Progenitor cell of endocrine pancreas (in vitro differentiated cells): ENCODE measurements around the gene GSG1L. TPM values are rescaled to one million over a fixed set of nuclear protein-coding genes. Genes with fewer than 3 reads are reported as not detected.

Experiments used
- DNase-seq: peaks from one replicate; pipeline ENCODE4 v3.0.0; 2021; ENCODE audit warnings: low spot score; ENCODE audit not compliant: unreplicated experiment
- H3K27ac Mint-ChIP-seq: 2 replicates; pipeline ENCODE4 v1.8.0; 2021; ENCODE audit warnings: mild to moderate bottlenecking, moderate library complexity, mixed read lengths
- H3K27me3 Mint-ChIP-seq: 2 replicates; pipeline ENCODE4 v1.8.0; 2021; ENCODE audit warnings: mixed read lengths
- H3K36me3 Mint-ChIP-seq: 2 replicates; pipeline ENCODE4 v1.8.0; 2022; ENCODE audit warnings: mixed read lengths; ENCODE audit not compliant: insufficient read depth
- H3K4me1 Mint-ChIP-seq: 2 replicates; pipeline ENCODE4 v1.8.0; 2021; ENCODE audit warnings: low read depth, mixed read lengths
- H3K4me3 Mint-ChIP-seq: 2 replicates; pipeline ENCODE4 v1.8.0; 2021; ENCODE audit warnings: low read depth, mild to moderate bottlenecking, moderate library complexity, mixed read lengths
- H3K9me3 Mint-ChIP-seq: 2 replicates; pipeline ENCODE4 v1.8.0; 2021; ENCODE audit warnings: low read depth, mixed read lengths
- CTCF ChIP-seq: fragments of 200-600 bp; sonication (generic); IDR thresholded peaks from one replicate; pipeline ENCODE4 v1.5.0; 2021; ENCODE audit warnings: antibody characterized with exemption, mild to moderate bottlenecking; ENCODE audit not compliant: unreplicated experiment
- total RNA-seq: library from RNA; stranded (reverse); gene quantifications from 2 replicates; pipeline ENCODE4 v1.2.1, GENCODE V29; 2021

Gene GSG1L
- total RNA-seq, 1 donor from 2014 or later, result 0.17 TPM

- H3K27me3 Mint-ChIP-seq, result no peaks in the 10 kb centered on the region
- TF ChIP-seq CTCF, result peak; percentile 15
- no peaks in the 10 kb centered on the region for H3K36me3 Mint-ChIP-seq
- H3K4me1 Mint-ChIP-seq, result no peaks in the 10 kb centered on the region
- no peak for DNase-seq
- H3K27ac Mint-ChIP-seq, result no peak overlapping the region
- H3K9me3 Mint-ChIP-seq, result no peaks in the 10 kb centered on the region
- no peak overlapping the region for H3K4me3 Mint-ChIP-seq
Measured at GRCh38 chr16:28090646-28091377, 27.3 kb upstream of the GSG1L start.

GRCh38 chr16:28089992-28090365, 26.5 kb upstream of the GSG1L start:
- Mint-ChIP-seq H3K4me1 (no peaks in the 10 kb centered on the region), H3K27ac (no peak overlapping the region), H3K36me3 (no peaks in the 10 kb centered on the region), H3K27me3 (no peaks in the 10 kb centered on the region), H3K4me3 (no peak overlapping the region), H3K9me3 (no peaks in the 10 kb centered on the region)
- DNase-seq, result no peak
- TF ChIP-seq CTCF, result no peak

DNA sequence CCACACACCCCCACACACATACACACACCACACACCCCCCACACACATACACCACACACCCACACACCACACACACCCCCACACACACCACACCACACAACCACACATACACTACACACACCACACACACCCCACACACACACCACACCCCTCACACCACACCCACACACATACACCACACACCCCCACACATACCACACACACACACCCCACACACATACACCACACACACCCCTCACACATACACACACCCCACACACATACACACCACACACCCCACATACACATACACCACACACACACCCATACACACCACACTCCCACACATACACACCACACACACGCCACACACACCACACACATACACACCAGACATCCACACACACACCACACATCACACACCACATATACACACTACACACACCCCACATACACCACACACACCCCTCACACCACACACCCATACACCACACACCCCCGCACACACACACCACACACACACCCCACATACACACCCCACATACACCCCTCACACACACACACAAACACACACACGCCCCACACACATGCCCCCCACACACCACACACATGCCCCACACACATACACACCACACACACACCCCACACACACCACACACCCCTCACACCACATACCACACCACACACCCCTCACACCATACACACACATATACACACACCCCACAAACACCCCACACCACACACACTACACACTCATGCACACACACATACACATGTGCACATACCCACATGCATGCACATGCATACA, 25.9 kb upstream of the GSG1L start:
- Mint-ChIP-seq H3K9me3 (no peaks in the 10 kb centered on the region), H3K4me1 (no peaks in the 10 kb centered on the region), H3K27me3 (no peaks in the 10 kb centered on the region), H3K36me3 (no peaks in the 10 kb centered on the region), H3K4me3 (no peak overlapping the region), H3K27ac (no peak overlapping the region)
- TF ChIP-seq CTCF, result no peak
- no peak for DNase-seq

GRCh38 chr16:28087675-28088300, 24.3 kb upstream of the GSG1L start:
- no peaks in the 10 kb centered on the region for H3K9me3 Mint-ChIP-seq
- no peaks in the 10 kb centered on the region for H3K4me1 Mint-ChIP-seq
- TF ChIP-seq CTCF, result no peak
- no peak overlapping the region for H3K4me3 Mint-ChIP-seq
- H3K27me3 Mint-ChIP-seq, result no peaks in the 10 kb centered on the region
- no peaks in the 10 kb centered on the region for H3K36me3 Mint-ChIP-seq
- no peak overlapping the region for H3K27ac Mint-ChIP-seq
- no peak for DNase-seq

DNA sequence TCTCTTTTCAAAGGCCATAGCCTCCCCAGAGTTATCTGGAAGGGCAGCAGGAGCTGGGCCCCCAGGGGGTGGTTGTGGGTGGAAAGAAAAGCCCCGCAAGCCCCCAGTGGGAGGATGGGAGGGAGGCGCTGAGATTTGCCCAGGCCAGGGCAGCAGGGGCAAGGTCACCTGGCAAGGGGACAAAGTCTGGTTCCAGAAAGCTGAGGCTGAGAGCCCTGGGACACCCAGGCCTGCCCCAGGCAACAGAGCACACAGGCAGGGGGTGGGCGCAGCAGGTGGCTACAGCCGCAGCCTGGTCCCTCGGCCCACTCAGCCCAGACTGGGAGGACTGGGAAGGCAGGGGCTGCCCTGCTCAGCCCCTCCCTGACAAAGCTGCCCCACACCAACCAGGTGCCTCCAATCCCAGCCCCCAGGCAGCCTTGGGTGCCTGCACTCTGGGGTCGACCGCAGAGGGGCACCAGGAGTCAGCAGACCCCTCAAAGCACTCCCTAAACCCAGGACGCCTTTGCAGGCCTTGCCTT, 23.7 kb upstream of the GSG1L start:
- Mint-ChIP-seq H3K27me3 (no peaks in the 10 kb centered on the region), H3K27ac (no peak overlapping the region), H3K36me3 (no peaks in the 10 kb centered on the region), H3K9me3 (no peaks in the 10 kb centered on the region), H3K4me3 (no peak overlapping the region), H3K4me1 (no peaks in the 10 kb centered on the region)
- no peak for DNase-seq
- TF ChIP-seq CTCF, result no peak
